Gastroesophageal sphincter (tissue), 4 donors: ENCODE measurements around the gene INO80C. TPM values are rescaled to one million over a fixed set of nuclear protein-coding genes. Genes with fewer than 3 reads are reported as not detected.

Experiments
- ATAC-seq: fragments of 150-250 bp; one replicate; pipeline ENCODE4 v1.9.1; 2016; ENCODE audit warnings: mild to moderate bottlenecking, moderate library complexity
- H3K27ac ChIP-seq, 4 donors: fragments of 200-600 bp; sonication (generic) in 3 of 4; 1 replicate in 3 of 4; 2 replicates in 1 of 4; pipeline ENCODE4 v1.5.1; 2016 to 2019
- H3K27me3 ChIP-seq: fragments of 200-600 bp; sonication (generic); one replicate; pipeline ENCODE4 v1.5.1; 2019
- H3K36me3 ChIP-seq, 2 donors: fragments of 200-600 bp; sonication (generic); one replicate each; pipeline ENCODE4 v1.5.1; 2019; ENCODE audit warnings: control low read depth in 1 of 2
- H3K4me1 ChIP-seq, 3 donors: fragments of 200-600 bp; sonication (generic); 1 replicate in 2 of 3; 2 replicates in 1 of 3; pipeline ENCODE4 v1.5.1; 2016 to 2019; ENCODE audit warnings: control low read depth in 2 of 3
- H3K4me3 ChIP-seq, 2 donors: fragments of 200-600 bp; sonication (generic); one replicate each; pipeline ENCODE4 v1.5.1; 2019; ENCODE audit warnings: mild to moderate bottlenecking in 1 of 2, moderate library complexity in 1 of 2
- H3K9me3 ChIP-seq, 3 donors: fragments of 200-600 bp; sonication (generic); one replicate each; pipeline ENCODE4 v1.5.1; 2017 to 2019; ENCODE audit warnings: control low read depth in 2 of 3
- EP300 ChIP-seq: sonication (generic); formaldehyde crosslinking; IDR thresholded peaks from one replicate; pipeline ENCODE4 v1.6.1; 2017; ENCODE audit warnings: antibody characterized with exemption, mild to moderate bottlenecking
- POLR2A ChIP-seq, 2 donors: fragments of 450-650 bp; IDR thresholded peaks; one replicate each; pipeline ENCODE4 v1.6.1; 2017; ENCODE audit warnings: antibody characterized with exemption in 2 of 2, mild to moderate bottlenecking in 2 of 2, moderate library complexity in 1 of 2
- POLR2AphosphoS5 ChIP-seq: sonication (generic); formaldehyde crosslinking; IDR thresholded peaks from one replicate; pipeline ENCODE4 v1.6.1; 2017; ENCODE audit warnings: antibody characterized with exemption
- WGBS, 2 donors: methylation state at CpG; one replicate each; pipeline ENCODE4 v1.1.5; 2018; ENCODE audit warnings: low coverage in 1 of 2; 5-methylcytosine and 5-hydroxymethylcytosine counted together
- total RNA-seq, 4 donors: library from RNA; depleted of rRNA; stranded (reverse); fragments of >200 nt; gene quantifications; one replicate each; pipeline ENCODE4 v1.1.0, GENCODE V29; 2016
- TF ChIP-seq, protein P1 (sequence below), 4 experiments: fragments of 200-600 bp in 2 of 4; fragments of 450-650 bp in 2 of 4; sonication (generic) in 1 of 4; IDR thresholded peaks; one replicate each; pipeline ENCODE4 v1.5.1; 2017 to 2019; ENCODE audit warnings: antibody characterized with exemption in 4 of 4, mild to moderate bottlenecking in 2 of 4, moderate library complexity in 2 of 4

Gene INO80C
- total RNA-seq, 4 donors from 2014 or later: 5.8 to 13.6 (median 8.6) TPM

DNA sequence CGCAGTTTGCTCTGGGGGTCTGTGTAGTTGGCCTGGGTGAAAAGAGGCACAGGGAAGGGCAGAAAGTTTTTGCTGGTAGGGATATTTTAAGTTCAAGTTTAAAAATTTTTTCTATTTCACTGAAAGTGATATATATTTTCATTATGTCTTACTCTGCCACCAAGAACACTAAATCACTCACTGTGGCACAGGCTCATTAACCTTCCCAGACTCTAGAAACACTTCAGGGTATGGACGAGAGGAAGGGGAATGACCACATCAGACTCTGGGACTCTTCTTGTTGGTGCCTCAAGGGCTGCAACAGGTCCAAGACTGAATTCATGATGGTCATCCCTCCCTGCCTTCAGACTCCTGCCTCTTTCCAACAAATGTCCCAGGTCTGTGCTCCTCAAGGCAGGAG is 29.0 kb downstream of the INO80C start:
- 93 to 100% methylated on average over 1 to 2 of the region's 2 CpGs for WGBS, 2 donors
- Histone ChIP-seq H3K36me3 (peaks cover 0 to 13% of the 10 kb centered on the region in 2 donors), H3K27me3 (no peaks in the 10 kb centered on the region), H3K4me1 (peaks cover 0 to 71% (median 8%) of the 10 kb centered on the region in 3 donors), H3K9me3 (no peaks in the 10 kb centered on the region), H3K4me3 (no peak overlapping the region), H3K27ac (peak overlapping the region; percentile 17 to 62 (median 41))
- TF ChIP-seq POLR2AphosphoS5: no peak
- no peak for TF ChIP-seq EP300
- TF ChIP-seq, protein P1, sequence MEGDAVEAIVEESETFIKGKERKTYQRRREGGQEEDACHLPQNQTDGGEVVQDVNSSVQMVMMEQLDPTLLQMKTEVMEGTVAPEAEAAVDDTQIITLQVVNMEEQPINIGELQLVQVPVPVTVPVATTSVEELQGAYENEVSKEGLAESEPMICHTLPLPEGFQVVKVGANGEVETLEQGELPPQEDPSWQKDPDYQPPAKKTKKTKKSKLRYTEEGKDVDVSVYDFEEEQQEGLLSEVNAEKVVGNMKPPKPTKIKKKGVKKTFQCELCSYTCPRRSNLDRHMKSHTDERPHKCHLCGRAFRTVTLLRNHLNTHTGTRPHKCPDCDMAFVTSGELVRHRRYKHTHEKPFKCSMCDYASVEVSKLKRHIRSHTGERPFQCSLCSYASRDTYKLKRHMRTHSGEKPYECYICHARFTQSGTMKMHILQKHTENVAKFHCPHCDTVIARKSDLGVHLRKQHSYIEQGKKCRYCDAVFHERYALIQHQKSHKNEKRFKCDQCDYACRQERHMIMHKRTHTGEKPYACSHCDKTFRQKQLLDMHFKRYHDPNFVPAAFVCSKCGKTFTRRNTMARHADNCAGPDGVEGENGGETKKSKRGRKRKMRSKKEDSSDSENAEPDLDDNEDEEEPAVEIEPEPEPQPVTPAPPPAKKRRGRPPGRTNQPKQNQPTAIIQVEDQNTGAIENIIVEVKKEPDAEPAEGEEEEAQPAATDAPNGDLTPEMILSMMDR (IDR thresholded peaks at IDR 0.05): no peak
- no peak for TF ChIP-seq POLR2A (IDR thresholded peaks at IDR 0.05)
- no peak for ATAC-seq

- H3K9me3 ChIP-seq: no peaks in the 10 kb centered on the region
- 60 to 71% methylated on average over 1 of the region's 4 CpGs for WGBS, 2 donors
- no peak overlapping the region for H3K4me3 ChIP-seq
- H3K27ac ChIP-seq: peak overlapping the region in 3 of 4 donors; percentile 23 to 62 (median 42)
- peaks cover 0 to 77% (median 8%) of the 10 kb centered on the region in 3 donors for H3K4me1 ChIP-seq
- H3K36me3 ChIP-seq: peaks cover 0 to 5% of the 10 kb centered on the region in 2 donors
- H3K27me3 ChIP-seq: no peaks in the 10 kb centered on the region
- TF ChIP-seq EP300 (no peak), POLR2A (IDR thresholded peaks at IDR 0.05) (no peak), POLR2AphosphoS5 (no peak)
- TF ChIP-seq, protein P1 (IDR thresholded peaks at IDR 0.05): no peak
- ATAC-seq: peak; percentile 2
These were observed 30.1 kb downstream of the INO80C start for GRCh38 chr18:35467624-35468016.

GRCh38 chr18:35466815-35467623 is 30.7 kb downstream of the INO80C start:
- no peaks in the 10 kb centered on the region for H3K27me3 ChIP-seq
- H3K27ac ChIP-seq: peak overlapping the region in 3 of 4 donors; percentile 23 to 62 (median 42)
- peaks cover 0 to 5% of the 10 kb centered on the region in 2 donors for H3K36me3 ChIP-seq
- ATAC-seq: peak; percentile 13
- 52 to 67% methylated on average over 1 to 5 of the region's 11 CpGs for WGBS, 2 donors
- H3K9me3 ChIP-seq: no peaks in the 10 kb centered on the region
- no peak overlapping the region for H3K4me3 ChIP-seq
- H3K4me1 ChIP-seq: peaks cover 0 to 83% (median 8%) of the 10 kb centered on the region in 3 donors
- TF ChIP-seq, protein P1 (IDR thresholded peaks at IDR 0.05): no peak
- TF ChIP-seq EP300: no peak
- no peak for TF ChIP-seq POLR2A (IDR thresholded peaks at IDR 0.05)
- no peak for TF ChIP-seq POLR2AphosphoS5

GRCh38 chr18:35466334-35466733 is 31.4 kb downstream of the INO80C start:
- H3K4me3 ChIP-seq: no peak overlapping the region
- 86% methylated on average over 2 of the region's 6 CpGs; no CpG with 5 or more reads in 1 of the 2 donors for WGBS, 2 donors

More at GRCh38 chr18:35466334-35466733, 31.4 kb downstream of the INO80C start:
- Histone ChIP-seq H3K27ac (peak overlapping the region in 1 of 4 donors; percentile 62), H3K36me3 (peaks cover 0 to 5% of the 10 kb centered on the region in 2 donors), H3K9me3 (no peaks in the 10 kb centered on the region), H3K4me1 (peaks cover 0 to 88% (median 8%) of the 10 kb centered on the region in 3 donors), H3K27me3 (no peaks in the 10 kb centered on the region)
- TF ChIP-seq POLR2A (IDR thresholded peaks at IDR 0.05) (no peak), EP300 (no peak), POLR2AphosphoS5 (no peak)
- TF ChIP-seq, protein P1 (IDR thresholded peaks at IDR 0.05): no peak
- no peak for ATAC-seq
